HG03460 (cell line): ENCODE measurements around the gene MAGI1.

Experiments used
- ATAC-seq: cut with Tn5 transposase; IDR thresholded peaks from one replicate; pipeline ENCODE4 v1.9.1; 2021; ENCODE audit not compliant: unreplicated experiment

Gene MAGI1

GRCh38 chr3:65508750-65509422, 529.8 kb downstream of the MAGI1 start:
- ATAC-seq: no peak

GRCh38 chr3:65507437-65507836, 531.3 kb downstream of the MAGI1 start:
- no peak for ATAC-seq

- ATAC-seq: no peak
Measured at GRCh38 chr3:65503776-65504175, 534.9 kb downstream of the MAGI1 start.

- ATAC-seq: no peak
Measured at GRCh38 chr3:65502526-65502925, 536.2 kb downstream of the MAGI1 start.

- ATAC-seq: no peak
Measured at GRCh38 chr3:65500398-65501306, 538.1 kb downstream of the MAGI1 start.

- ATAC-seq: no peak
Measured at GRCh38 chr3:65497846-65498245, 540.9 kb downstream of the MAGI1 start.

GRCh38 chr3:65497236-65497635, 541.5 kb downstream of the MAGI1 start:
- ATAC-seq: no peak

GRCh38 chr3:65493938-65494337, 544.8 kb downstream of the MAGI1 start:
- no peak for ATAC-seq

- ATAC-seq: no peak
Measured at GRCh38 chr3:65493371-65493882, 545.3 kb downstream of the MAGI1 start.

- ATAC-seq: no peak
Measured at GRCh38 chr3:65492249-65492648, 546.5 kb downstream of the MAGI1 start.

- no peak for ATAC-seq
Measured at GRCh38 chr3:65490114-65490513, 548.6 kb downstream of the MAGI1 start.

GRCh38 chr3:65489253-65489652, 549.5 kb downstream of the MAGI1 start:
- no peak for ATAC-seq

GRCh38 chr3:65485826-65486469, 552.8 kb downstream of the MAGI1 start:
- no peak for ATAC-seq

- no peak for ATAC-seq
Measured at GRCh38 chr3:65484964-65485363, 553.8 kb downstream of the MAGI1 start.

GRCh38 chr3:65483480-65483879, 555.2 kb downstream of the MAGI1 start:
- ATAC-seq: no peak

- no peak for ATAC-seq
Measured at GRCh38 chr3:65483011-65483410, 555.7 kb downstream of the MAGI1 start.

GRCh38 chr3:65481085-65481484, 557.6 kb downstream of the MAGI1 start:
- no peak for ATAC-seq

- ATAC-seq: no peak
Measured at GRCh38 chr3:65479990-65480389, 558.7 kb downstream of the MAGI1 start.

GRCh38 chr3:65478551-65479500, 559.9 kb downstream of the MAGI1 start:
- no peak for ATAC-seq

GRCh38 chr3:65473736-65474135, 565.0 kb downstream of the MAGI1 start:
- no peak for ATAC-seq
